GM19372 (cell line): ENCODE measurements around the gene ADAM19.
A peak's percentile ranks its signal among the peaks of the same experiment; 100 is the strongest.

Experiments used
- ATAC-seq: cut with Tn5 transposase; IDR thresholded peaks from one replicate; pipeline ENCODE4 v1.9.1; 2021; ENCODE audit warnings: mild to moderate bottlenecking, low read depth, moderate library complexity; ENCODE audit not compliant: unreplicated experiment

The ADAM19 gene

GRCh38 chr5:157519579-157520253 is 55.9 kb downstream of the ADAM19 start:
- ATAC-seq, result peak; percentile 75

GRCh38 chr5:157518963-157519362 is 56.6 kb downstream of the ADAM19 start:
- ATAC-seq, result peak; percentile 52

- no peak for ATAC-seq
Measured at GRCh38 chr5:157516626-157517325, 58.8 kb downstream of the ADAM19 start.

- no peak for ATAC-seq
Measured at GRCh38 chr5:157516006-157516405, 59.6 kb downstream of the ADAM19 start.

GRCh38 chr5:157514974-157515373 is 60.6 kb downstream of the ADAM19 start:
- no peak for ATAC-seq

GRCh38 chr5:157513182-157513581 is 62.4 kb downstream of the ADAM19 start:
- ATAC-seq, result no peak

- no peak for ATAC-seq
Measured at GRCh38 chr5:157511651-157512644, 63.6 kb downstream of the ADAM19 start.

GRCh38 chr5:157510682-157511081 is 64.9 kb downstream of the ADAM19 start:
- no peak for ATAC-seq

- no peak for ATAC-seq
Measured at GRCh38 chr5:157509587-157509986, 66.0 kb downstream of the ADAM19 start.

- ATAC-seq, result no peak
Measured at GRCh38 chr5:157509093-157509492, 66.5 kb downstream of the ADAM19 start.

GRCh38 chr5:157506981-157507780 is 68.4 kb downstream of the ADAM19 start:
- ATAC-seq, result no peak

- ATAC-seq, result no peak
Measured at GRCh38 chr5:157506066-157506590, 69.4 kb downstream of the ADAM19 start.

- no peak for ATAC-seq
Measured at GRCh38 chr5:157505496-157505895, 70.1 kb downstream of the ADAM19 start.

GRCh38 chr5:157504053-157504452 is 71.5 kb downstream of the ADAM19 start:
- no peak for ATAC-seq

- peak; percentile 75 for ATAC-seq
Measured at GRCh38 chr5:157502143-157502647, 73.4 kb downstream of the ADAM19 start.

- no peak for ATAC-seq
Measured at GRCh38 chr5:157497875-157498611, 77.5 kb downstream of the ADAM19 start.

- no peak for ATAC-seq
Measured at GRCh38 chr5:157496864-157497263, 78.7 kb downstream of the ADAM19 start.

GRCh38 chr5:157494178-157494832 is 81.3 kb downstream of the ADAM19 start:
- no peak for ATAC-seq
